Fibroblast of lung (primary cell): ENCODE results near the gene SNN. TPM values are rescaled to one million over a fixed set of nuclear protein-coding genes. Genes with fewer than 3 reads are reported as not detected.

Experiments
- DNase-seq, 2 donors: peaks; one replicate each; pipeline versions ENCODE4 v3.0.0 to v3.0.0-alpha.2; 2010; ENCODE audit warnings: low read depth in 2 of 2
- H2AFZ ChIP-seq: 2 replicates; pipeline ENCODE4 v1.5.1; 2012; ENCODE audit warnings: low read length, control low read depth, inconsistent platforms
- H3K27ac ChIP-seq: 2 replicates; pipeline ENCODE4 v1.5.1; 2011; ENCODE audit warnings: low read length, control low read depth; ENCODE audit not compliant: insufficient read depth
- H3K27me3 ChIP-seq: 2 replicates; pipeline ENCODE4 v1.5.1; 2011; ENCODE audit warnings: mild to moderate bottlenecking, low read length; ENCODE audit not compliant: control insufficient read depth, insufficient read depth
- H3K36me3 ChIP-seq: 2 replicates; pipeline ENCODE4 v1.5.1; 2011; ENCODE audit warnings: low read length; ENCODE audit not compliant: control insufficient read depth, insufficient read depth
- H3K4me1 ChIP-seq: 2 replicates; pipeline ENCODE4 v1.5.1; 2011; ENCODE audit warnings: low read length; ENCODE audit not compliant: control insufficient read depth, insufficient read depth; ENCODE audit errors: extremely low read depth
- H3K4me2 ChIP-seq: 2 replicates; pipeline ENCODE4 v1.5.1; 2011; ENCODE audit warnings: low read length, control low read depth; ENCODE audit not compliant: insufficient read depth; ENCODE audit errors: extremely low read depth
- H3K4me3 ChIP-seq, 4 experiments: fragments of 200-600 bp in 1 of 4; sonication (generic) in 1 of 4; replicated peaks in 1 of 4; 2 replicates each; pipeline ENCODE4 v1.5.1; 2011 to 2016; ENCODE audit warnings: low read length in 4 of 4, low read depth in 3 of 4, mild to moderate bottlenecking in 3 of 4, control low read depth in 2 of 4, inconsistent platforms in 1 of 4, mixed read lengths in 1 of 4; ENCODE audit not compliant: insufficient read depth in 1 of 4; ENCODE audit errors: control extremely low read depth in 1 of 4
- H3K79me2 ChIP-seq: 2 replicates; pipeline ENCODE4 v1.5.1; 2012; ENCODE audit warnings: mild to moderate bottlenecking, low read length, inconsistent platforms; ENCODE audit not compliant: control insufficient read depth, insufficient read depth
- H3K9ac ChIP-seq: 2 replicates; pipeline ENCODE4 v1.5.1; 2011; ENCODE audit warnings: mild to moderate bottlenecking, low read length, control low read depth; ENCODE audit not compliant: insufficient read depth
- H3K9me3 ChIP-seq: 2 replicates; pipeline ENCODE4 v1.5.1; 2012; ENCODE audit warnings: low read depth, low read length; ENCODE audit not compliant: control insufficient read depth, insufficient read depth
- H4K20me1 ChIP-seq: 2 replicates; pipeline ENCODE4 v1.5.1; 2011; ENCODE audit warnings: low read length; ENCODE audit not compliant: control insufficient read depth, insufficient read depth; ENCODE audit errors: extremely low read depth
- CTCF ChIP-seq, 2 donors: IDR thresholded peaks in 1 of 2; conservative IDR thresholded peaks in 1 of 2; 1 replicate in 1 of 2; 2 replicates in 1 of 2; pipeline ENCODE4 v1.5.1; 2011 to 2012; ENCODE audit warnings: low read length in 2 of 2, control low read depth in 1 of 2, inconsistent platforms in 1 of 2, low read depth in 1 of 2, mild to moderate bottlenecking in 1 of 2
- EZH2 ChIP-seq: IDR thresholded peaks from 2 replicates; pipeline ENCODE4 v1.5.1; 2012; ENCODE audit warnings: low read length, control low read depth, mild to moderate bottlenecking; ENCODE audit errors: missing control alignments
- polyA plus RNA-seq, 2 donors: library from polyadenylated mRNA; depleted of rRNA in 1 of 2; stranded (reverse) in 1 of 2; unstranded in 1 of 2; fragments of >200 nt; gene quantifications; 2 replicates each; pipeline ENCODE4 v1.2.1, GENCODE V29; 2011 to 2012; ENCODE audit warnings: missing spikeins in 1 of 2
- total RNA-seq: library from RNA; depleted of rRNA; stranded (reverse); fragments of >200 nt; gene quantifications from 2 replicates; pipeline ENCODE4 v1.2.1, GENCODE V29; 2014

Gene SNN
- total and polyA plus RNA-seq, 2 donors (not counting 1 experiment from before 2014, with no cell fraction given) = 17.5 to 24.9 TPM

GRCh38 chr16:11717811-11718210, 49.6 kb downstream of the SNN start:
- Histone ChIP-seq H3K27ac (no peak overlapping the region), H3K9me3 (no peaks in the 10 kb centered on the region), H2AFZ (no peak overlapping the region), H3K27me3 (no peaks in the 10 kb centered on the region), H3K4me3 (no peak overlapping the region), H3K4me2 (no peak overlapping the region), H3K9ac (no peak overlapping the region), H3K79me2 (no peaks in the 10 kb centered on the region), H3K36me3 (peaks cover 5% of the 10 kb centered on the region), H3K4me1 (no peaks in the 10 kb centered on the region), H4K20me1 (no peaks in the 10 kb centered on the region)
- no peak for TF ChIP-seq EZH2
- no peak for TF ChIP-seq CTCF (conservative IDR thresholded peaks at IDR 0.05 in 1 of 2, IDR thresholded peaks at IDR 0.05 in 1 of 2; ENCODE audit: low read depth in 1 of 2, low read length in 2 of 2)
- no peak for DNase-seq

- DNase-seq = no peak
- Histone ChIP-seq H3K4me1 (no peaks in the 10 kb centered on the region), H4K20me1 (no peaks in the 10 kb centered on the region), H3K9me3 (no peaks in the 10 kb centered on the region), H3K36me3 (peaks cover 2% of the 10 kb centered on the region), H3K4me3 (no peak overlapping the region), H3K79me2 (no peaks in the 10 kb centered on the region), H3K4me2 (no peak overlapping the region), H3K27me3 (no peaks in the 10 kb centered on the region), H2AFZ (no peak overlapping the region), H3K9ac (no peak overlapping the region), H3K27ac (no peak overlapping the region)
- no peak for TF ChIP-seq EZH2
- TF ChIP-seq CTCF (conservative IDR thresholded peaks at IDR 0.05 in 1 of 2, IDR thresholded peaks at IDR 0.05 in 1 of 2; ENCODE audit: low read depth in 1 of 2, low read length in 2 of 2) = no peak
Measured at GRCh38 chr16:11719171-11719570, 50.9 kb downstream of the SNN start.

- Histone ChIP-seq H3K36me3 (peaks cover 2% of the 10 kb centered on the region), H3K79me2 (no peaks in the 10 kb centered on the region), H2AFZ (no peak overlapping the region), H3K9ac (no peak overlapping the region), H3K4me2 (no peak overlapping the region), H3K4me1 (no peaks in the 10 kb centered on the region), H3K4me3 (no peak overlapping the region), H3K27ac (no peak overlapping the region), H3K27me3 (no peaks in the 10 kb centered on the region), H3K9me3 (no peaks in the 10 kb centered on the region), H4K20me1 (no peaks in the 10 kb centered on the region)
- DNase-seq = no peak
- no peak for TF ChIP-seq EZH2
- no peak for TF ChIP-seq CTCF (conservative IDR thresholded peaks at IDR 0.05 in 1 of 2, IDR thresholded peaks at IDR 0.05 in 1 of 2; ENCODE audit: low read depth in 1 of 2, low read length in 2 of 2)
Measured at GRCh38 chr16:11719762-11720161, 51.5 kb downstream of the SNN start.
